Smooth muscle cell (in vitro differentiated cells): ENCODE measurements around the gene HIKESHI. TPM values are rescaled to one million over a fixed set of nuclear protein-coding genes. Genes with fewer than 3 reads are reported as not detected.

Source experiments
- DNase-seq: peaks from one replicate; lab custom pipeline; 2025; ENCODE audit not compliant: unreplicated experiment; lab: John Stamatoyannopoulos, UW
- H2AFZ ChIP-seq: fragments of 200-600 bp; sonication (generic); 2 replicates; pipeline ENCODE4 v1.6.0; 2016; ENCODE audit warnings: antibody characterized with exemption, low read depth, mild to moderate bottlenecking
- H3F3A ChIP-seq: fragments of 200-600 bp; sonication (generic); 2 replicates; pipeline ENCODE4 v1.6.0; 2017; ENCODE audit warnings: antibody characterized with exemption, low read depth
- H3K27ac ChIP-seq: fragments of 200-600 bp; sonication (generic); 2 replicates; pipeline ENCODE4 v1.5.1; 2016; ENCODE audit warnings: low read depth, mild to moderate bottlenecking
- H3K27me3 ChIP-seq: fragments of 200-600 bp; sonication (generic); 2 replicates; pipeline ENCODE4 v1.6.1; 2016; ENCODE audit warnings: low read depth, mild to moderate bottlenecking
- H3K36me3 ChIP-seq: fragments of 200-600 bp; sonication (generic); 2 replicates; pipeline ENCODE4 v1.5.1; 2016; ENCODE audit warnings: low read depth
- H3K4me1 ChIP-seq: fragments of 200-600 bp; sonication (generic); 2 replicates; pipeline ENCODE4 v1.5.1; 2016; ENCODE audit warnings: low read depth
- H3K4me2 ChIP-seq: fragments of 200-600 bp; sonication (generic); 2 replicates; pipeline ENCODE4 v1.6.0; 2016; ENCODE audit warnings: mild to moderate bottlenecking
- H3K4me3 ChIP-seq: fragments of 200-600 bp; sonication (generic); 2 replicates; pipeline ENCODE4 v1.5.1; 2016; ENCODE audit warnings: mild to moderate bottlenecking
- H3K79me2 ChIP-seq: fragments of 200-600 bp; sonication (generic); 2 replicates; pipeline ENCODE4 v1.6.0; 2016; ENCODE audit warnings: low read depth, mild to moderate bottlenecking
- H3K9ac ChIP-seq: fragments of 200-600 bp; sonication (generic); 2 replicates; pipeline ENCODE4 v1.6.0; 2016; ENCODE audit warnings: low read depth
- H3K9me3 ChIP-seq: fragments of 200-600 bp; sonication (generic); replicated peaks from 2 replicates; pipeline ENCODE4 v1.5.1; 2016; ENCODE audit warnings: low read depth
- H4K20me1 ChIP-seq: fragments of 200-600 bp; sonication (generic); 2 replicates; pipeline ENCODE4 v1.6.0; 2016; ENCODE audit warnings: low read depth
- WGBS: methylation state at CpG from one replicate; pipeline ENCODE4 v1.1.7; 2016; ENCODE audit warnings: low lambda C conversion rate; 5-methylcytosine and 5-hydroxymethylcytosine counted together
- polyA plus RNA-seq: library from polyadenylated mRNA; unstranded; fragments of >200 nt; fragmentation: Nextera tagmentation; extraction: Ambion mirVana; gene quantifications from 2 replicates; pipeline ENCODE4 v1.2.1, GENCODE V29; 2016
- total RNA-seq: library from RNA; depleted of rRNA; stranded (reverse); fragments of >200 nt; gene quantifications from 2 replicates; pipeline ENCODE4 v1.2.3, GENCODE V29; 2014
- TF ChIP-seq, protein P1 (sequence below): fragments of 200-600 bp; sonication (generic); IDR thresholded peaks from 2 replicates; pipeline ENCODE4 v1.5.1; 2017; ENCODE audit warnings: borderline replicate concordance, mild to moderate bottlenecking, antibody characterized with exemption; ENCODE audit not compliant: insufficient read depth, poor library complexity, severe bottlenecking

Gene HIKESHI
- total and polyA plus RNA-seq, 2 experiments from 2014 or later = 63.0 to 71.1 TPM

- 93% methylated on average over 4 of the region's 4 CpGs for WGBS
- H3K4me1 ChIP-seq = no peaks in the 10 kb centered on the region
- TF ChIP-seq, protein P1, sequence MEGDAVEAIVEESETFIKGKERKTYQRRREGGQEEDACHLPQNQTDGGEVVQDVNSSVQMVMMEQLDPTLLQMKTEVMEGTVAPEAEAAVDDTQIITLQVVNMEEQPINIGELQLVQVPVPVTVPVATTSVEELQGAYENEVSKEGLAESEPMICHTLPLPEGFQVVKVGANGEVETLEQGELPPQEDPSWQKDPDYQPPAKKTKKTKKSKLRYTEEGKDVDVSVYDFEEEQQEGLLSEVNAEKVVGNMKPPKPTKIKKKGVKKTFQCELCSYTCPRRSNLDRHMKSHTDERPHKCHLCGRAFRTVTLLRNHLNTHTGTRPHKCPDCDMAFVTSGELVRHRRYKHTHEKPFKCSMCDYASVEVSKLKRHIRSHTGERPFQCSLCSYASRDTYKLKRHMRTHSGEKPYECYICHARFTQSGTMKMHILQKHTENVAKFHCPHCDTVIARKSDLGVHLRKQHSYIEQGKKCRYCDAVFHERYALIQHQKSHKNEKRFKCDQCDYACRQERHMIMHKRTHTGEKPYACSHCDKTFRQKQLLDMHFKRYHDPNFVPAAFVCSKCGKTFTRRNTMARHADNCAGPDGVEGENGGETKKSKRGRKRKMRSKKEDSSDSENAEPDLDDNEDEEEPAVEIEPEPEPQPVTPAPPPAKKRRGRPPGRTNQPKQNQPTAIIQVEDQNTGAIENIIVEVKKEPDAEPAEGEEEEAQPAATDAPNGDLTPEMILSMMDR = no peak
Observed at GRCh38 chr11:86370171-86370570, 68.1 kb downstream of the HIKESHI start.

GRCh38 chr11:86370922-86371594 is 69.0 kb downstream of the HIKESHI start:
- Histone ChIP-seq H3K9me3 (no peaks in the 10 kb centered on the region), H3K79me2 (no peaks in the 10 kb centered on the region), H3K4me2 (no peak overlapping the region), H4K20me1 (no peaks in the 10 kb centered on the region), H3K27ac (peak overlapping the region; percentile 81), H3K27me3 (no peaks in the 10 kb centered on the region), H3F3A (peaks cover 8% of the 10 kb centered on the region), H2AFZ (peak overlapping the region; percentile 50), H3K4me1 (no peaks in the 10 kb centered on the region), H3K4me3 (no peak overlapping the region), H3K9ac (no peak overlapping the region), H3K36me3 (no peaks in the 10 kb centered on the region)
- TF ChIP-seq, protein P1 = no peak
- no peak for DNase-seq
- 39% methylated on average over 6 of the region's 6 CpGs for WGBS

More at GRCh38 chr11:86370171-86370570, 68.1 kb downstream of the HIKESHI start:
- no peak overlapping the region for H3K4me3 ChIP-seq
- peaks cover 8% of the 10 kb centered on the region for H3F3A ChIP-seq
- H2AFZ ChIP-seq = no peak overlapping the region
- no peaks in the 10 kb centered on the region for H4K20me1 ChIP-seq
- peak overlapping the region; percentile 81 for H3K27ac ChIP-seq
- no peaks in the 10 kb centered on the region for H3K27me3 ChIP-seq
- no peak overlapping the region for H3K9ac ChIP-seq
- DNase-seq = no peak
- H3K79me2 ChIP-seq = no peaks in the 10 kb centered on the region
- no peaks in the 10 kb centered on the region for H3K36me3 ChIP-seq
- no peaks in the 10 kb centered on the region for H3K9me3 ChIP-seq
- no peak overlapping the region for H3K4me2 ChIP-seq

- Histone ChIP-seq H3K4me2 (no peak overlapping the region), H3K36me3 (no peaks in the 10 kb centered on the region), H3K9ac (no peak overlapping the region), H3K4me1 (no peaks in the 10 kb centered on the region), H3K9me3 (no peaks in the 10 kb centered on the region), H3F3A (peaks cover 8% of the 10 kb centered on the region), H3K4me3 (no peak overlapping the region), H3K27me3 (no peaks in the 10 kb centered on the region), H3K27ac (peak overlapping the region; percentile 81), H4K20me1 (no peaks in the 10 kb centered on the region), H3K79me2 (no peaks in the 10 kb centered on the region), H2AFZ (no peak overlapping the region)
- no peak for DNase-seq
- TF ChIP-seq, protein P1 = no peak
- WGBS = 100% methylated on average over 1 of the region's 1 CpG
Observed at GRCh38 chr11:86372041-86372440, 70.0 kb downstream of the HIKESHI start.

DNA sequence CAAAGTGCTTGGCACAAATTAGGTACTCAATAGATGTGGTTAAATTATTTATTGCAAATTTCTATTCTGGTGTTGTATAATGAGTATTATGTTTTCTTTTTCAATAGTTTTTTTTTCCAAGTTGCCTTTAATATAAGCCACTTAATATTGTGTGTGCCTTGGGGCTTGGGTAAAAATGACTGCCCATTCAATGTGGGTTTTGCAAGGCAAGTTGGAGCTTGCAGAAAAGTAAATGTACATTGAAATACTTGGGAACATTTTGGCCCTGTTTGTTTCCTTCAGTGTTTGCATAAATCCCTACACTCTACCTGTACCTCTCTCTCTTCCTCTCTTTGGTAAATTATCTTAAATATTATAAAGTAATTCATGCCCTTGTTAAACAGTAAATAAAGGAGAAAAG is 70.5 kb downstream of the HIKESHI start:
- Histone ChIP-seq H3K4me3 (no peak overlapping the region), H3K4me2 (no peak overlapping the region), H3F3A (peaks cover 8% of the 10 kb centered on the region), H3K79me2 (no peaks in the 10 kb centered on the region), H3K27ac (no peak overlapping the region), H3K36me3 (no peaks in the 10 kb centered on the region), H3K4me1 (no peaks in the 10 kb centered on the region), H2AFZ (no peak overlapping the region), H3K9me3 (no peaks in the 10 kb centered on the region), H4K20me1 (no peaks in the 10 kb centered on the region), H3K27me3 (no peaks in the 10 kb centered on the region), H3K9ac (no peak overlapping the region)
- DNase-seq = no peak
- TF ChIP-seq, protein P1 = no peak
